Astrocyte (in vitro differentiated cells and primary cell): ENCODE data around the gene KISS1R. TPM values are rescaled to one million over a fixed set of nuclear protein-coding genes. Genes with fewer than 3 reads are reported as not detected.

Experiments
- DNase-seq: peaks from one replicate; pipeline ENCODE4 v3.0.0-alpha.2; 2010; ENCODE audit warnings: low read depth
- FAIRE-seq: peaks from 2 replicates; lab custom pipeline; 2011; peaks lifted over from hg19 to GRCh38; lab: Jason Lieb, UNC
- H2AFZ ChIP-seq: 2 replicates; pipeline ENCODE4 v1.6.0; 2012; ENCODE audit warnings: low read depth, low read length, inconsistent platforms
- H3K27ac ChIP-seq: 2 replicates; pipeline ENCODE4 v1.5.1; 2011; ENCODE audit warnings: low read depth, low read length, inconsistent platforms
- H3K27me3 ChIP-seq: 2 replicates; pipeline ENCODE4 v1.6.0; 2011; ENCODE audit warnings: low read length, inconsistent platforms; ENCODE audit not compliant: insufficient read depth
- H3K36me3 ChIP-seq: 2 replicates; pipeline ENCODE4 v1.5.1; 2011; ENCODE audit warnings: low read length, inconsistent platforms; ENCODE audit not compliant: insufficient read depth
- H3K4me1 ChIP-seq: 2 replicates; pipeline ENCODE4 v1.5.1; 2011; ENCODE audit warnings: low read length, inconsistent platforms; ENCODE audit not compliant: insufficient read depth
- H3K4me2 ChIP-seq: 2 replicates; pipeline ENCODE4 v1.6.0; 2012; ENCODE audit warnings: low read length, inconsistent platforms
- H3K4me3 ChIP-seq: 2 replicates; pipeline ENCODE4 v1.5.1; 2011; ENCODE audit warnings: low read depth, mild to moderate bottlenecking, low read length, inconsistent platforms; ENCODE audit not compliant: insufficient read depth
- H3K79me2 ChIP-seq: 2 replicates; pipeline ENCODE4 v1.6.0; 2012; ENCODE audit warnings: mild to moderate bottlenecking, low read length, inconsistent platforms; ENCODE audit not compliant: insufficient read depth
- H3K9ac ChIP-seq: 2 replicates; pipeline ENCODE4 v1.6.0; 2012; ENCODE audit warnings: mild to moderate bottlenecking, low read length, inconsistent platforms
- H3K9me3 ChIP-seq: 2 replicates; pipeline ENCODE4 v1.5.1; 2012; ENCODE audit warnings: low read depth, mild to moderate bottlenecking, low read length, inconsistent platforms; ENCODE audit not compliant: insufficient read depth
- H4K20me1 ChIP-seq: 2 replicates; pipeline ENCODE4 v1.6.0; 2012; ENCODE audit warnings: low read length, inconsistent platforms; ENCODE audit not compliant: insufficient read depth
- H3K27ac Mint-ChIP-seq: one replicate; pipeline ENCODE4 v1.8.0; 2021; ENCODE audit warnings: mild to moderate bottlenecking, mixed read lengths; ENCODE audit not compliant: unreplicated experiment
- H3K27me3 Mint-ChIP-seq: one replicate; pipeline ENCODE4 v1.8.0; 2021; ENCODE audit warnings: low read depth, mixed read lengths; ENCODE audit not compliant: unreplicated experiment
- H3K36me3 Mint-ChIP-seq: one replicate; pipeline ENCODE4 v1.8.0; 2021; ENCODE audit warnings: low read depth, mixed read lengths; ENCODE audit not compliant: unreplicated experiment
- H3K4me1 Mint-ChIP-seq: one replicate; pipeline ENCODE4 v1.8.0; 2021; ENCODE audit warnings: low read depth, mixed read lengths; ENCODE audit not compliant: unreplicated experiment
- H3K4me3 Mint-ChIP-seq: one replicate; pipeline ENCODE4 v1.8.0; 2021; ENCODE audit warnings: mild to moderate bottlenecking, moderate library complexity, mixed read lengths; ENCODE audit not compliant: unreplicated experiment
- H3K9me3 Mint-ChIP-seq: one replicate; pipeline ENCODE4 v1.8.0; 2021; ENCODE audit warnings: mild to moderate bottlenecking, mixed read lengths; ENCODE audit not compliant: unreplicated experiment
- EZH2 ChIP-seq: IDR thresholded peaks from 2 replicates; pipeline ENCODE4 v1.6.1; 2012; ENCODE audit warnings: mild to moderate bottlenecking, low read length, inconsistent platforms; ENCODE audit not compliant: insufficient read depth
- total RNA-seq: library from RNA; stranded (reverse); gene quantifications from 2 replicates; pipeline ENCODE4 v1.2.1, GENCODE V29; 2021
- TF ChIP-seq, protein P1 (sequence below): IDR thresholded peaks from 2 replicates; pipeline ENCODE4 v1.5.1; 2011; ENCODE audit warnings: low read depth, mild to moderate bottlenecking, inconsistent platforms, low read length, moderate library complexity; ENCODE audit not compliant: insufficient read depth

The KISS1R gene
- total RNA-seq, 1 donor from 2014 or later = not detected

DNA sequence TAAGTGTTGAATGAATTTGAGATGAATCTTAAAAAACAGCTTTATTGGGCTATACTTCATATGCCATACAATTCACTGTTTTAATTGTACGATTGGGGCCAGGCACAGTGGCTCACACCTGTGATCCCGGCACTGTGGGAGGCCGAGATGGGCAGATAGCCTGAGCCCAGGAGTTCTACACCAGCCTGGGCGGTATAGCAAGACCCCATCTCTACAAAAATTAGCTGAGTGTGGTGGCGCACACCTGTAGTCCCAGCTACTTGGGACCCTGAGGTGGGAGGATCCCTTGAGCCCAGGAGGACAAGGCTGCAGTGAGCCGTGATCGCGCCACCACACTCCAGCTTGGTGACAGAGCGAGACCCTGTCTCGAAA is 19.0 kb downstream of the KISS1R start:
- DNase-seq (no peak), FAIRE-seq (no peak)
- no peak overlapping the region for H3K4me3 ChIP-seq
- H3K79me2 ChIP-seq = peaks cover 68% of the 10 kb centered on the region
- Mint-ChIP-seq H3K27ac (no peak overlapping the region), H3K9me3 (no peaks in the 10 kb centered on the region), H3K27me3 (no peaks in the 10 kb centered on the region), H3K4me3 (no peak overlapping the region), H3K4me1 (peaks cover 12% of the 10 kb centered on the region), H3K36me3 (peaks cover 12% of the 10 kb centered on the region)
- H3K9me3 ChIP-seq = no peaks in the 10 kb centered on the region
- H3K4me2 ChIP-seq = no peak overlapping the region
- peaks cover 2% of the 10 kb centered on the region for H3K36me3 ChIP-seq
- H2AFZ ChIP-seq = no peak overlapping the region
- H3K9ac ChIP-seq = no peak overlapping the region
- H3K27ac ChIP-seq = no peak overlapping the region
- H4K20me1 ChIP-seq = peaks cover 36% of the 10 kb centered on the region
- no peaks in the 10 kb centered on the region for H3K27me3 ChIP-seq
- TF ChIP-seq, protein P1, sequence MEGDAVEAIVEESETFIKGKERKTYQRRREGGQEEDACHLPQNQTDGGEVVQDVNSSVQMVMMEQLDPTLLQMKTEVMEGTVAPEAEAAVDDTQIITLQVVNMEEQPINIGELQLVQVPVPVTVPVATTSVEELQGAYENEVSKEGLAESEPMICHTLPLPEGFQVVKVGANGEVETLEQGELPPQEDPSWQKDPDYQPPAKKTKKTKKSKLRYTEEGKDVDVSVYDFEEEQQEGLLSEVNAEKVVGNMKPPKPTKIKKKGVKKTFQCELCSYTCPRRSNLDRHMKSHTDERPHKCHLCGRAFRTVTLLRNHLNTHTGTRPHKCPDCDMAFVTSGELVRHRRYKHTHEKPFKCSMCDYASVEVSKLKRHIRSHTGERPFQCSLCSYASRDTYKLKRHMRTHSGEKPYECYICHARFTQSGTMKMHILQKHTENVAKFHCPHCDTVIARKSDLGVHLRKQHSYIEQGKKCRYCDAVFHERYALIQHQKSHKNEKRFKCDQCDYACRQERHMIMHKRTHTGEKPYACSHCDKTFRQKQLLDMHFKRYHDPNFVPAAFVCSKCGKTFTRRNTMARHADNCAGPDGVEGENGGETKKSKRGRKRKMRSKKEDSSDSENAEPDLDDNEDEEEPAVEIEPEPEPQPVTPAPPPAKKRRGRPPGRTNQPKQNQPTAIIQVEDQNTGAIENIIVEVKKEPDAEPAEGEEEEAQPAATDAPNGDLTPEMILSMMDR = no peak
- no peak for TF ChIP-seq EZH2
- peaks cover 44% of the 10 kb centered on the region for H3K4me1 ChIP-seq

DNA sequence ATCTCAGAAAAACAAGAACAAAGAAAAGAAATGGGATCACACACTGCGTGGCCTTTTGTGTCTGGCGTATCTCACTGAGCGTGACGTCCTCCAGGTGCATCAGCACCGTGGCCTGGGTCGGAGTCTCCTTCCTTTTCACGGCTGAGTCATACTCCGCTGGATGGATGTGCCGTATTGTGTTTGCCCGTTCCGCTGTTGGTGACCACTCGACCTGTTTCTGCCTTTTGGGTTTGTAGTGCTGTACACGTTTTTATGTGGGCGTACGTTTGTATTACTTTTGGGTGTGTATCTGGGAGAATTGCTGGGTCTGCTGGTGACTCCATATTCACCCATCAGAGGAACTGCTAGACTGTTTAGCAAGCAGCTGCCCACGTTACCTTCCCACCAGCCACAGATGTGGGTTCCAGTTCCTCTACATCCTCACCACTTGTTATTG is 20.1 kb downstream of the KISS1R start:
- Mint-ChIP-seq H3K4me1 (peaks cover 12% of the 10 kb centered on the region), H3K36me3 (peaks cover 17% of the 10 kb centered on the region), H3K27ac (no peak overlapping the region), H3K4me3 (no peak overlapping the region), H3K27me3 (no peaks in the 10 kb centered on the region), H3K9me3 (no peaks in the 10 kb centered on the region)
- Histone ChIP-seq H3K9ac (no peak overlapping the region), H3K4me3 (no peak overlapping the region), H3K27ac (no peak overlapping the region), H3K79me2 (peaks cover 74% of the 10 kb centered on the region), H2AFZ (no peak overlapping the region), H3K9me3 (no peaks in the 10 kb centered on the region), H3K27me3 (no peaks in the 10 kb centered on the region), H3K4me1 (peaks cover 47% of the 10 kb centered on the region), H3K36me3 (peaks cover 2% of the 10 kb centered on the region), H3K4me2 (no peak overlapping the region), H4K20me1 (peaks cover 47% of the 10 kb centered on the region)
- TF ChIP-seq, protein P1 = no peak
- no peak for TF ChIP-seq EZH2
- FAIRE-seq = no peak
- no peak for DNase-seq

DNA sequence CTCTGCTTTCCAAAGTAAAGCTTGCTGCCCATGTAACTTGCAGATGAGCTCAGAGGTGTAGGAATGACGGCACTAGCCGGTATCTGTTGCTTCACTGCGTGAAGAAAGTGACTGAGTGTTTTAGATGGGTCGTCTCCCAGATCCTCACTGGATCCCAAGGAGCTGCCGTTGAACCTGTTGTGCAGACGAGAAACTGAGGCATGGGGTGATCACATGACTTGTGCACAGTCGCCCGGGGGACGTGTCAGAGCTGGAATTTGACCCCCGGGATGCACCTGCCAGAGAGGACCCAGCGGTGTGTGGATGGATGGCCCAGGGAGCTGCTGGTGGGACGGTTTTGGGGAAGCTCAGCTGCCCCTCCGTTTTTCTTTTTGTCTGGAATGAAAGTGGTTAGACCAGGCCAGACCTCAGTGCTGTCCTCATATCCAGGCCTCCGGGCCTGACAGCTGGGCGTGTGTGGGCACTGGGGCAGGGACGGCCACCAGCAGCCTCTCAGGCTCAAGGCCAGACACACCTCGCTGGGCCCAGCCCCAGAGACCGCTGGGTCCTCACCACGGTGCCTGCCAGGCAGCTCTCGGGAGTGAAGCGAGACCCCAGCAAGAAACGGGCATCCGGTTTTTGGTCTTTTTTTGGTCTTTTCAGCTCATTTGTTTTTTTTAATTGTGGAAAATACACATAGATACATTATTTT is 21.2 kb downstream of the KISS1R start:
- no peak overlapping the region for H3K27ac ChIP-seq
- peaks cover 23% of the 10 kb centered on the region for H3K36me3 Mint-ChIP-seq
- no peaks in the 10 kb centered on the region for H3K27me3 Mint-ChIP-seq
- no peaks in the 10 kb centered on the region for H3K9me3 ChIP-seq
- H3K4me3 Mint-ChIP-seq = no peak overlapping the region
- H3K9ac ChIP-seq = no peak overlapping the region
- H3K9me3 Mint-ChIP-seq = no peaks in the 10 kb centered on the region
- DNase-seq = no peak
- H3K4me3 ChIP-seq = no peak overlapping the region
- FAIRE-seq = no peak
- H3K4me1 ChIP-seq = peaks cover 36% of the 10 kb centered on the region
- peaks cover 9% of the 10 kb centered on the region for H3K4me1 Mint-ChIP-seq
- H3K27ac Mint-ChIP-seq = no peak overlapping the region
- peaks cover 2% of the 10 kb centered on the region for H3K36me3 ChIP-seq
- H3K4me2 ChIP-seq = no peak overlapping the region
- no peaks in the 10 kb centered on the region for H3K27me3 ChIP-seq
- H2AFZ ChIP-seq = no peak overlapping the region
- H4K20me1 ChIP-seq = peaks cover 54% of the 10 kb centered on the region
- H3K79me2 ChIP-seq = peaks cover 79% of the 10 kb centered on the region
- no peak for TF ChIP-seq EZH2
- TF ChIP-seq, protein P1 = no peak
